Activated T-cell treated with anti-CD3 and anti-CD28 coated beads, Interleukin-2, amount 50 U/mL, for 48 hours (primary cell): ENCODE results near the gene SCART1.
A peak's percentile ranks its signal among the peaks of the same experiment; 100 is the strongest.
"Not testable (repeated sequence)": the region's sequence is repeated elsewhere in the genome, so short reads cannot be mapped to it uniquely, and the experiment has no call there.

ENCODE experiments used
- DNase-seq, 2 experiments: peaks; one replicate each; pipeline ENCODE4 v3.0.0-alpha.2; 2020

The SCART1 gene

DNA sequence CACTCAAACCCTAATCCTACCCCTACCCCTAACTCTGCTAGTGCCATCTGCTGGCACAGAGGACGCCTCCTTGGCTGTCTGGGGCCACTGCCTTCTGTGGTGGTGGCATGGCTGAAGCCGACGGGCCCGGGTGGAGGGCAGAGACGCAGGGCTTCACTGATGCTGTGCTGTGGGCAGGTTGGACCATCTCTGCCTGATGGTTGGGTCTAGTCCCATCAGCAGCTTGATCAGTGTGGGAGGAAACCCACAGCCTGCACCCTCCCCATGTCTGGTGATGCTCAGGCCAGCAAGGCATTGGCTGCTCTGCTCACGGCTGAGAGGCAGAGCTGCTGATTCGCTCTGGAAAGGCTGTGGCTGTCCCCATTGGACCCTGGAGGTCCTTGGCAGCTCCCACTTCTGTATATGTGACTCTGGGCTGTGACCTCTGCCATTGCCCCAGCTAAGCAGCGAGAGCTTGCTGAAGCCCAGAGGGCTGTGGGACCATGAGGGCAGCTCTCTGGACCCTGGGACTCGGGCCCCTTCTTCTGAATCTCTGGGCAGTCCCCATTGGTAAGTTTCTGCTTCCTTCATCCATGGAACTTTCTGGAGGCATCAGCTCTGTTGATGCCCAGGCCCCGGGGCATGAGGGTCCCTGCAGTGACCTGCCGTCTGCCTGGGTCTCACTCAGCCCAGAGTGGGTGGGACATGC, at the start of gene SCART1:
TSS of gene SCART1 (plus strand) at position 430 of the 688 bp plus-strand sequence. CDS start at position 483, 53 bp downstream.
- DNase-seq, result peak; percentile 15 to 16

DNA sequence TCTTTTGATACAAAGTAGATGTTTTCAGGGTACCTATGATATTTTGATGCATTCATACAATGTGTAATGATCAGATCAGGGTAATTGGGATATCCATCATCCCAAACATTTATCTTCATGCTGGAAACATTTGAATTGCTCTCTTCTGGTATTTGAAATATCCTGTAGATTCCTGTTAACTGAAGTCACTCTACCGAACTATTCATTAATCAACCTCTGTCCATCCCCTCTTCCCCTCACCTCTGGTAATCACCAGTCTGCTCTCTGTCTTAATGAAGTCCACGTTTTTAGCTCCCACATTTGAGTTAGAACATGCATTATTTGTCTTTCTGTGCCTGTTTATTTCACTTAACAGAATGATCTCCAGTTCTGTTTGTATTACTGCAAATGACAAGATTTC, 48.5 kb upstream of the SCART1 start:
- no peak for DNase-seq

GRCh38 chr10:133405844-133406527, 47.8 kb upstream of the SCART1 start:
- no peak for DNase-seq

DNA sequence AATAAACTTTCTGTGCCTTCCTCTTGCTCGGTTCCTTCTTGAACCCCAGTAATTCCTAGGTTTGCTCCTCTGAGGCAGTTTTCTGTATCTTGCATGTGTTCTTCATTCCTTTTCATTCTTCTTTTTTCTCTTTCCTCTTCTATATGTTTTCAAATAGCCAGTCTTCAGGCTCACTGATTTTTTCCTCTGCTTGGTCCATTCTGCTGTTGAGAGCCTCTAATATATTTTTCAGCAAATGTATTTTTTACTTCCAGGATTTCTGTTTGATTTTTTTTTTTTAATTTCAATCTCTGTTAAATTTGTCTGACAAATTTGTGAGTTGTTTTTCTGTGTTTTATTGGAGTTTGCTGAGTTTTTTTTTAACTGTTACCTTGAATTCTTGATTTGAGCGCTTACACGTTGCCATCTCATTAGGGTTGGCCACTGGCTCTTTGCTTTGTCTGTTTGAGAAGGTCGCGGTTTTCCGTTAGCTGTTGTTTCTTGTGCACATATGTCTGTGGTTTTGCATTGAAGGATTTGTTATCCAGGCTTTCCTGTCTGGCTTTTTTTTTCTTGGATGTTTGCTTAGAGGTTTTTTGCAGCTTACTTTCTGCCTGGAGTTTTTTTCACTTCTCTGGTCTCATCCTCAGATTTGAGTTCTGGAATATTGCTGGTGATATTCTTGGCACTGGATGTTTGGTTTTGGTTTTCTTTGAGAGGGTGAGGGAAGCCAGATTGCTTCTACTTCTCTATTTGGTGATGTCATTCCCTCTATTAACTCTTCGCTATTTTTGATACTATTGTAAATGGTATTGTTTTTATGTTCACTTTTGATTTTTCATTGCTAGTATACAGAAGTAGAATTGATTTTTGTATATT, 42.0 kb upstream of the SCART1 start:
- DNase-seq, result no peak

- no peak for DNase-seq
Observed at GRCh38 chr10:133412381-133412711, 41.4 kb upstream of the SCART1 start.

DNA sequence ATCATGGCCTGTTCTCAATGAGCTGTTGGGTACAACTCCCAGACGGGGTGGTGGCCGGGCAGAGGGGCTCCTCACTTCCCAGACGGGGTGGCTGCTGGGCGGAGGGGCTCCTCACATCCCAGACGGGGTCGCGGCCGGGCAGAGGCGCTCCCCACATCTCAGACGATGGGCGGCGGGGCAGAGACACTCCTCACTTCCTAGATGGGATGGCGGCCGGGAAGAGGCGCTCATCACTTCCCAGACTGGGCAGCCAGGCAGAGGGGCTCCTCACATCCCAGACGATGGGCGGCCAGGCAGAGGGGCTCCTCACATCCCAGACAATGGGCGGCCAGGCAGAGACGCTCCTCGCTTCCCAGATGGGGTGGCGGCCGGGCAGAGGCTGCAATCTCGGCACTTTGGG, 39.3 kb upstream of the SCART1 start:
- not testable (repeated sequence) for DNase-seq

DNA sequence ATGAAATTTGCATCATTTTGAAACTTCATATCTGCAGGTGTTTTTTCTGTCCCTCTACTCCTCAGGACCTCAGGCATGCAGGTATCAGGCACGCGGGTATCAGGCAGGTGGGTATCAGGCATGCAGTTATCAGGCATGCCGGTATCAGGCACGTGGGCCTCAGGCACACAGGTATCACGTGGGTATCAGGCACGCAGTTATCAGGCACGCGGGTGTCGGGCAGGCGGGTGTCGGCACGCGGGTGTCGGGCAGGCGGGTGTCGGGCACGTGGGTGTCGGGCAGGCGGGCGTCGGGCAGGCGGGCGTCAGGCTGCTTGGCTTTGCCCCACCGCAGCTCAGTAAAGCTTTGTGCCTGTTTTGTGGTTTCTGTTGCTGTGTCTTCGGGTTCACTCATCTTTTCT, 38.0 kb upstream of the SCART1 start:
- DNase-seq, result no peak

GRCh38 chr10:133418289-133418993, 35.3 kb upstream of the SCART1 start:
- DNase-seq, result no peak

GRCh38 chr10:133419211-133419950, 34.4 kb upstream of the SCART1 start:
- DNase-seq, result no peak

GRCh38 chr10:133420028-133420427, 33.7 kb upstream of the SCART1 start:
- DNase-seq, result no peak

- no peak for DNase-seq
Observed at GRCh38 chr10:133420579-133420978, 33.2 kb upstream of the SCART1 start.

- DNase-seq, result no peak
Observed at GRCh38 chr10:133421336-133422222, 32.2 kb upstream of the SCART1 start.

DNA sequence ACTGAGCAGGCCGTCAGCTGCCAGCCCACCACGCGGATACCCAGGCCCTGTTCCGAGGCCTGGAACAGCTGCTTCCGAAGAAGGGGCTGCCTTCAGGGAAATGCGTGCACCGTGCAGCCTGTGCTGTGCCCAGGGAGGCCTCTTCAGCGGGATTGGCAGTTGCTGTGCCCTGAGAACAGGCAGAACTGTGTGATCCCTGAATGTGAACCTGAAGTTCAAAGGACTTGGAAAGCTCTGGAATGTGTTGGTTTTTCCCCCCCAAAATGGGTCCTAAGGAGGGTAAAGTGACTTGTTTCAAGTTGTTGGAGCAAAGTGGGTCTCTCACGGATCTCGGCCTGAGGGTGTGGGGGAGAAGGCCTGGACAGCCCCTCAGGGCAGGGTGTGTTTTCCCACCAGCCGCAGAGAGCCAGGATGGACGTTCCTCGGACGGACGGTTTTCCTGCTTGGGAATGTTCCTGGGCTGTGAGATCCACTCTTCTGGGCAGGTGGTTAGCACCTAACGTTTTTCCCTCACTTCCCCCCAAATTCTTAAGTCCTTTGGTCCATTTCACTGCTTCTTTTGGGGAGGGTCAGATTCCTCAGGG, 31.4 kb upstream of the SCART1 start:
- no peak for DNase-seq

DNA sequence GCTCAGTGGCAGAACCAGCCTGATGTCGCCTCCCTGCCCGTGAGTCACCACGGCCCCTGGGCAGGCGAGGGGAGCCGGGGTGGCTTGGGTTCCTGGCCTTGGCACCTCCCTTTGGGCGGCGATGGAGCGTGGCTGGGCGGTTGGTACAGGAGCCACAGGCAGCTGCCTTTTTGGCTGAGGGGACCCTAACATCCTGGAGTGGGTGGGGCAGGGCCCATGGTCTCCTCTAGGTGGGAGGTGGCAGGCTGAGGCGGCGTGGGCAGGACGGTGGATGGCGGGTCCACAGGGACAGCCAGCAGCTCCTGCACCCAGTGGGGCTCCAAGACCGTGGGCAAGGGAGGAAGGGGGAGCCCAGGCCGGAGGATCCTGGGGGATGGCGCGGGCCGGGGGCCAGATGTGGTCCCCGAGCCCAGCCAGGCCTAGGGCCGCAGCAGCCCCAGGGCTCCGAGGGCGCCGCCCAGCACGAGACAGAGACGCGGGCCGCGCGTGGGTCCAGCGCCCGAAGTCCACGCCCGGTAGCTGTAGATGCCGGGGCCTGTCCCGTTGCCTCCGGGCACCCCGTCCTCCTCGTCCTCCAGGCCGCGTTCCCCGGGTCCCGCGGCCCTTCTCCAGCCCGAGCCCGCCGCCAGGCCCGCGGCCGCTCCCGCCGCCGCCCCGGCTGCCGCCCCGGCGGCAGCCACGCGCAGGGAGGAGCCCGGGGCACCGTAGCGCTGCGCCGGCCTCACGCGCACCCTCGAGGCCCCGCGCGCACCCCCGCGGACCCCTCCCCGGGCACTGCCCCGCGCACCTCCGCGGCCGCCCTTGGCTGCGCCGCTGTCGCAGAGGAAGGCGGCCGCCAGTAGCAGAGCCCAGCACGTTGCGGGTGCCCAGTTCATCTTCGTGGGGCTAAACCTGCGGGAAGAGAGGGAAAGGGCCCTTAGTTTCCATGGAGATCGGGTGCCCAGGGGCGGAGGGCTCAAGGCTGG, 30.7 kb upstream of the SCART1 start:
- peak in 1 of 2 experiments; percentile 34 for DNase-seq

GRCh38 chr10:133424102-133424501, 29.6 kb upstream of the SCART1 start:
- not testable (repeated sequence) for DNase-seq

GRCh38 chr10:133424601-133425000, 29.1 kb upstream of the SCART1 start, which contains the start of gene SPRN:
TSS of gene SPRN (minus strand) at chr10:133424625. CDS start at chr10:133423681, 944 bp downstream.
- not testable (repeated sequence) for DNase-seq

DNA sequence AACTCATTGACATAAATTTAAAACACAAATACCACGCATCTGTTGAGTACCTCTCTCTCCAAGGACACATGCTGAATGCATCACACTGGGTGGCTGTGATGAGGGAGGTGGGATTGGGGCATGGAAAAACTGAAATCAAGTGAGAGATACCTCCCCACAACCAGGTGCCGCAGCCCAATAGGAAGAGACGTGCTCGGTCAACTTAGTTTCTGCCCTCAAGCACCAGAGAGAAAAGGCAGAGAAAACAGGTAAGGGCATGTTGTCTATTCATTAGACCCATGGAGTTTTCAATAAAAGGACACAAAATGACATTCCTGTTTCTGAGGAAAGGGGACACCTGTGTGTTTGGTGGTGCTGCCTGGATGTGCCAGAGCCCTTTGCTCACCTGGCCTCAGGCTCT, 24.2 kb upstream of the SCART1 start:
- not testable (repeated sequence) for DNase-seq

GRCh38 chr10:133431888-133432613, 21.7 kb upstream of the SCART1 start:
- not testable (repeated sequence) for DNase-seq

GRCh38 chr10:133432789-133433188, 21.0 kb upstream of the SCART1 start:
- DNase-seq, result not testable (repeated sequence)
